Activated T-cell treated with anti-CD3 and anti-CD28 coated beads for 4 hours (primary cell): ENCODE measurements around the gene KAT5.
"Not testable (repeated sequence)": the region's sequence is repeated elsewhere in the genome, so short reads cannot be mapped to it uniquely, and the experiment has no call there.

ENCODE experiments used
- DNase-seq: peaks from one replicate; pipeline ENCODE4 v3.0.0-alpha.2; 2020

The KAT5 gene

GRCh38 chr11:65711785-65712632 lies at the start of gene KAT5:
TSS of gene KAT5 (plus strand) at chr11:65712252. CDS start at chr11:65712268, 16 bp downstream.
- DNase-seq: peak; percentile 96

GRCh38 chr11:65662799-65663638 lies 49.0 kb upstream of the KAT5 start, which contains the start of gene RELA:
TSS of gene RELA (minus strand) at chr11:65662916. CDS start at chr11:65662832, 84 bp downstream.
- peak; percentile 79 for DNase-seq

- no peak for DNase-seq
Measured at GRCh38 chr11:65663639-65664200, 48.3 kb upstream of the KAT5 start.

- DNase-seq: no peak
Measured at GRCh38 chr11:65672180-65672860, 39.7 kb upstream of the KAT5 start.

GRCh38 chr11:65672982-65673381 lies 39.1 kb upstream of the KAT5 start:
- no peak for DNase-seq

GRCh38 chr11:65680192-65680743 lies 31.8 kb upstream of the KAT5 start:
- no peak for DNase-seq

GRCh38 chr11:65683480-65683879 lies 28.6 kb upstream of the KAT5 start:
- DNase-seq: not testable (repeated sequence)

GRCh38 chr11:65685981-65686380 lies 26.1 kb upstream of the KAT5 start:
- DNase-seq: no peak

GRCh38 chr11:65691847-65692246 lies 20.2 kb upstream of the KAT5 start:
- DNase-seq: not testable (repeated sequence)

GRCh38 chr11:65692367-65692766 lies 19.7 kb upstream of the KAT5 start:
- DNase-seq: no peak

GRCh38 chr11:65695459-65696241 lies 16.4 kb upstream of the KAT5 start:
- DNase-seq: no peak

- DNase-seq: no peak
Measured at GRCh38 chr11:65696802-65697552, 15.1 kb upstream of the KAT5 start.

GRCh38 chr11:65698205-65698604 lies 13.8 kb upstream of the KAT5 start:
- DNase-seq: no peak

- DNase-seq: no peak
Measured at GRCh38 chr11:65699306-65699705, 12.7 kb upstream of the KAT5 start.

GRCh38 chr11:65700399-65700798 lies 11.7 kb upstream of the KAT5 start:
- no peak for DNase-seq

- DNase-seq: no peak
Measured at GRCh38 chr11:65701686-65702085, 10.4 kb upstream of the KAT5 start.

GRCh38 chr11:65703846-65704245 lies 8.2 kb upstream of the KAT5 start:
- no peak for DNase-seq

- DNase-seq: peak; percentile 66
Measured at GRCh38 chr11:65706303-65706763, 5.7 kb upstream of the KAT5 start.

- DNase-seq: not testable (repeated sequence)
Measured at GRCh38 chr11:65707002-65707401, 5.0 kb upstream of the KAT5 start.

GRCh38 chr11:65708451-65708850 lies 3.6 kb upstream of the KAT5 start:
- DNase-seq: no peak

- DNase-seq: no peak
Measured at GRCh38 chr11:65709661-65710060, 2.4 kb upstream of the KAT5 start.
